ENCODE results near the gene SYNPO.

Gene SYNPO

GRCh38 chr5:150700594-150701377, 60.3 kb downstream of the SYNPO start, which contains the start of gene RBM22:
Gene RBM22, minus strand, starts transcription at chr5:150701062. Its CDS starts 77 bp downstream, at chr5:150700985.
- DNase-seq = peak; percentile 82 to 94

GRCh38 chr5:150703762-150704161, 63.3 kb downstream of the SYNPO start:
- peak; percentile 80 to 87 for DNase-seq

DNA sequence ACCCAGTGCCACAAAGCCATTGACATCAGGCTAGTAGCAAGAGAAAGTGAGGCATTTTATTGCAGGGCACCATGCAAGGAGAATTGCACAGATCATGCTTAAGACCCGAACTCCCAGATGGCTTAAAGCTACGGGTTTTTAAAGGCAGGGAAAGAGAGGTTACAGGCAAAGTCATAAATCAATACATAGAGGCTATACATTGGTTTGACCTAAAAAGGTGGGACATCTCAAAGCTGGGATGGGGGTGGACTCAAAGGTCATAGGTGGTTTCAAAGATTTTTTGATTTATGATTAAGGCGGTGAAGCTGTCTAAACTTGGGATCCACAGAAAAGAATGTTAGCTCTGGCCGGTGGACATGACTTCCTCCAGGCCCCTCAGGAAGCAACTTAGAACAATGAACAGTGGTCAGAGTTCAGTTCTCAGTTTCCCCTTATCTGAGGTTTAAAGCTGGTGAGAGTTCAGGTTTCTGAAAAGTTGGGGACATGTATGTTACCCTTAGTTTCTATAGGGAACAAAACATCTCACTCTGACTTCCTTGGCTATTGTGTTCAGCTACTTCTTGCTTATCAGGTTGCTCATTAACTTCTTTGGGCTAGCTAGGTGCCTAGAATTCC, 66.4 kb downstream of the SYNPO start:
- no peak for DNase-seq

All from inflammatory macrophage treated with lipopolysaccharide for 1 hour (primary cell).